RPMI7951 (cell line): ENCODE measurements around the gene NR3C2. TPM values are rescaled to one million over a fixed set of nuclear protein-coding genes. Genes with fewer than 3 reads are reported as not detected.

Experiments
- DNase-seq: peaks from one replicate; pipeline ENCODE4 v3.0.0-alpha.2; 2012; ENCODE audit warnings: low read depth
- total RNA-seq: library from RNA; depleted of rRNA; stranded (reverse); fragments of >200 nt; shearing (Covaris generic); gene quantifications from 2 replicates; pipeline ENCODE4 v1.2.3, GENCODE V29; 2014

NR3C2 gene
- total RNA-seq, 1 experiment from 2014 or later = not detected

DNA sequence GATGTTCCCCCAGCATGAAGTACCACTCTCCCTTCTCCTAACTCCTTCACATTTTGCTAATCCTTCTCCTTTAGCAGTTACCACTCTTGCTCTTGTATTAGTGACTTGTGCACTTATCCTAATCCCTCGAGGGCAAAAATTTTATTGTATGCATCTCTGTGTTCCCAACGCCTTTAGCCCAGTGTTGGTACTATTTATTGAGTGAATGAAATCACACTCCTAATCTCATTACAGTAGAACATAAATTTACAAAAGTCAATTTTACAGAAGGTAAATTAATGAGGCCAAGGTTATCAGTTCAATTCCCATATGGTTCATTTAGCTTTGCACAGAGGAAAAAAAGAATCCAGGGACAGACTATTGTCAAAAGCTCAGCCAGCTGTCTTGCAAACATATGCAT is 178.4 kb downstream of the NR3C2 start:
- DNase-seq = no peak

GRCh38 chr4:148263127-148263526 is 179.1 kb downstream of the NR3C2 start:
- no peak for DNase-seq

- DNase-seq = no peak
Observed at GRCh38 chr4:148261848-148262247, 180.4 kb downstream of the NR3C2 start.

- DNase-seq = no peak
Observed at GRCh38 chr4:148259841-148260240, 182.4 kb downstream of the NR3C2 start.

DNA sequence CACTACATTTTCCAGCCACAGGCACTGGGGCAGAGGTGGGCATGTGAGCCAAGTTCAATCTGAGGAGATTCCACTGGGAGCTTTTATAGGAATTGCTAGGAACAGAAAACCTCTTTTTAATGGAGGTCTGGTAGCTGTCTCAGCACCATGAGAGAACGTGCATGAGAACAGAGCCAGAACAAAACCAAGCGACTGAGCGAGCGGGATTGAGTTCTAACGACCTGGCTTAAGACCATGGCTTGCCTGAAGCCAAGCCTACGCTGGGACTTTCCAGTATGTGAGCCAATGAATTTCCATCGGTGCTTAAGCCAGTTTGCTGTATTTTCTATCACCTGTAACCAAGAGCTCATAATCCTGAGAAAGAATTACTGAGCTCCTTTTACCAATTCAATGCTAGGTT is 183.7 kb downstream of the NR3C2 start:
- no peak for DNase-seq

DNA sequence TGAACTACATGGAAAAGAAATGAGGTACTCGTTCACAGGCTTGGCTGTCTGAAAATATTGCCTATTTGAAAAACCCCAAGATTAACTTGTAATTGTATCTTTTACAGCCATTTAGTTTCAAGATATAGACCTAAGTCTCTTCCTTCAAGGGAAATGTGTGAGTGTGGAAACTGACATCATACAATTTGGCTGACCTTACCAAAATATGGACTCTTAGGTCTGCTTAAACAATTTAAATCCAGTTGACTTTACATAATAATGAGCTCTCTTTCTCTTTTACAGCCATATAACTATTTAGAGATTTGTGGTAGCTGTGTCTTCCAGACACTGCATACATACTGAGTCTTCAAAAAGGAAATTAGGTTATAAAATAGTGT is 186.9 kb downstream of the NR3C2 start:
- no peak for DNase-seq

- no peak for DNase-seq
Observed at GRCh38 chr4:148254621-148255343, 187.4 kb downstream of the NR3C2 start.

GRCh38 chr4:148253768-148254167 is 188.4 kb downstream of the NR3C2 start:
- DNase-seq = no peak

GRCh38 chr4:148248824-148249223 is 193.4 kb downstream of the NR3C2 start:
- no peak for DNase-seq

GRCh38 chr4:148245015-148245414 is 197.2 kb downstream of the NR3C2 start:
- DNase-seq = no peak

- no peak for DNase-seq
Observed at GRCh38 chr4:148243837-148244236, 198.4 kb downstream of the NR3C2 start.

GRCh38 chr4:148240241-148240640 is 202.0 kb downstream of the NR3C2 start:
- no peak for DNase-seq

GRCh38 chr4:148239494-148239985 is 202.7 kb downstream of the NR3C2 start:
- DNase-seq = no peak

GRCh38 chr4:148238811-148239493 is 203.3 kb downstream of the NR3C2 start:
- DNase-seq = no peak

GRCh38 chr4:148238086-148238485 is 204.1 kb downstream of the NR3C2 start:
- DNase-seq = no peak

GRCh38 chr4:148235809-148236208 is 206.4 kb downstream of the NR3C2 start:
- no peak for DNase-seq

- DNase-seq = no peak
Observed at GRCh38 chr4:148229798-148230197, 212.4 kb downstream of the NR3C2 start.

DNA sequence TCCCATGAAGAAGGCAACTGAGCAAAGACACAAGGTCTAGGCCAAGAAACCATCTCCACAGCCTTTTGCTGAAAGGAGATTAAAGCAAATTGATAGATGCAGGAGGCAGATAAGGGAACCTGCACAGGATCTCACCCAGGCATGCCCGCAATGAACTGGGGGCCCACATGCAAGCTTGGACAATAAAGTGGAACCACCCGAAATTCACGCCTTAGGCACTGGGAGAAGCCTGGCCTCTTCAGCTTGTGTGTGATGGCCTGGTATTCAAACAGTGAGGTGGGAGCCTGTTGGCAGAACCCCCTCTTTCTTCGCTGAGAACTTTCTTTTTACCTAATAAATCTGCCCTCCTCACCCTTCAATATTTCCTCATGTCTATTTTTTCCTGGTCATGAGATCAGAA is 213.2 kb downstream of the NR3C2 start:
- no peak for DNase-seq

GRCh38 chr4:148227147-148227546 is 215.1 kb downstream of the NR3C2 start:
- DNase-seq = no peak

- DNase-seq = no peak
Observed at GRCh38 chr4:148226341-148226740, 215.9 kb downstream of the NR3C2 start.

DNA sequence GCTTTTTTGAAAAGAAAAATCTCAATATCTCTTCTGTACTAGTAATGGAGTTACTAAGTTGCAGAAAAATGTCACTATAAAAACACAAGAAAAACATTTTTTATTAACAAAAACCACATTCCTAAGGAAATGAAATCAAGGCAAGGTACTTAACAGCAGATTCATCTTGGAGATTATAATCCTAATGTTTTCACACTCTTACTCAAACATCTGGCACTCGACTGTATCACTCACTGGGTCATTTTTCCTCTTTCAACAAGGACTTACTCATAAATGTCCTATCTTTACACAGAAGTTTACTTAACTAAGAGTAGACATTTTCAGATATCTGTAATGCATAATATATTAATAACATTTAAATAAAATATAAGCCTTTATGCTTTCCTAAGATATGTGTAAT is 216.6 kb downstream of the NR3C2 start:
- no peak for DNase-seq

DNA sequence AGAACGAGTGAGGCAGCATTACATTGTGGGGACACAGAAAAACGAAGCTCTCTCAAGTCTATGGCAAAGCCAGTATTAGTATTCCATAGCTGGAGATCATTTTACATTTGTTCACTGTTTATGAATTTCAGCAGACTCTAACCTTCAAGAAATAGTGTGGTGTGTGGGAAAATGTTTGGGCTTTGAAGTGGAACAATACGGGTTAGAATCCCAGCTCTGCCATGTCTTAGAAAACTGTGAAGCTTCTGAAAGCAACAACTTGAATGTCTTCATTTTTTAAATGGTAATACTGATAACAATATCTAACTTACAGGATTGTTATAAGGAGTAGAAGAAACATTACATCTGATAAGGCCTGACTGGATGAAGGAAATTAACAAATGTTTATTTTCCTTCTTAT is 217.7 kb downstream of the NR3C2 start:
- DNase-seq = no peak

- no peak for DNase-seq
Observed at GRCh38 chr4:148222991-148223660, 219.1 kb downstream of the NR3C2 start.
